ENCODE measurements around the gene ANTXR2. TPM values are rescaled to one million over a fixed set of nuclear protein-coding genes. Genes with fewer than 3 reads are reported as not detected.

ANTXR2 gene
- total and polyA plus RNA-seq, 2 of the 13 experiments (the other 11 are each of a cell fraction or from before 2014, with no cell fraction given): 4.6 to 14.5 TPM

DNA sequence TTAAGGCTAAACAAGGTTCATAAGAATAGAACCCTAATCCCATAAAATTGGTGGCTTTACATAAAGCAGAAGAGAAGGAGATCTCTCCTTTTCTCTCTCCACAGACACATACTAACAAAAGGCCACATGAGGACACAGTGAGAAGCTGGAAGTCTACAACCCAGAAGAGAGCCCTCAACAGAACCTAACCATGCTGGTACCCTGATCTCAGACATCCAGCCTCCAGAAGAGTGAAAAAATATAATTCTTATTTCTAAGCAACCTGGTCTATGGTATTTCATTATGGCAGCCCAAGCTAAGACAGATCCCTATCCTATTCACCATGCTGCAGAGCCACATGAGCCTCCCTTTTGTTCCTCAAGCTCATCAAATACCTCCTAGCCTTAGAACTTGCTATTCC, 195.5 kb downstream of the ANTXR2 start:
- intact Hi-C loops (cut with micrococcal nuclease; ENCODE audit: unreplicated experiment) (no loop called here), in situ Hi-C loops (cut with HindIII; ENCODE audit: extremely low pct_ligation_motif_present, low pct_unique_long_range_greater_than_20kb) (no loop called here)
- H3K9me3 ChIP-seq (ENCODE audit: low read length): no peaks in the 10 kb centered on the region
- H3K4me2 ChIP-seq (ENCODE audit: low read depth, low read length): no peak overlapping the region
- ChIA-PET POLR2A (no interaction called here), CTCF (ENCODE audit: low intra/inter-chr PET ratio, low total read pairs) (no interaction called here)
- H3K27me3 ChIP-seq (ENCODE audit: control insufficient read depth in 1 of 2, insufficient read depth in 2 of 2, low read length in 2 of 2): no peaks in the 10 kb centered on the region; a peak in 1 of 5 replicates
- DNase-seq (ENCODE audit: low spot score) (no peak), FAIRE-seq (no peak), ATAC-seq (no peak)
- BruUV-seq (replicated peaks): no TSS peak
- no peak overlapping the region for H3K9ac ChIP-seq (ENCODE audit: insufficient read depth, low read depth, low read length)
- no peaks in the 10 kb centered on the region for H3K4me1 ChIP-seq (ENCODE audit: insufficient read depth, low read length)
- no peaks in the 10 kb centered on the region for H3K79me2 ChIP-seq (ENCODE audit: insufficient read depth, low read length)
- H4K20me1 ChIP-seq (ENCODE audit: insufficient read depth, low read length): no peaks in the 10 kb centered on the region
- H3K4me3 ChIP-seq (replicated peaks in 1 of 3; ENCODE audit: insufficient read depth in 1 of 3, low read depth in 2 of 3, low read length in 3 of 3): no peak overlapping the region
- no peaks in the 10 kb centered on the region for H3K36me3 ChIP-seq (replicated peaks in 1 of 2; ENCODE audit: control insufficient read depth in 1 of 2, insufficient read depth in 2 of 2, low read length in 2 of 2)
- TF ChIP-seq, protein P1, sequence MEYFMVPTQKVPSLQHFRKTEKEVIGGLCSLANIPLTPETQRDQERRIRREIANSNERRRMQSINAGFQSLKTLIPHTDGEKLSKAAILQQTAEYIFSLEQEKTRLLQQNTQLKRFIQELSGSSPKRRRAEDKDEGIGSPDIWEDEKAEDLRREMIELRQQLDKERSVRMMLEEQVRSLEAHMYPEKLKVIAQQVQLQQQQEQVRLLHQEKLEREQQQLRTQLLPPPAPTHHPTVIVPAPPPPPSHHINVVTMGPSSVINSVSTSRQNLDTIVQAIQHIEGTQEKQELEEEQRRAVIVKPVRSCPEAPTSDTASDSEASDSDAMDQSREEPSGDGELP (IDR thresholded peaks at IDR 0.05; ENCODE audit: borderline replicate concordance, low read depth): no peak
- no peak for TF ChIP-seq XRCC5 (optimal IDR thresholded peaks at IDR 0.05; ENCODE audit: low read length)
- TF ChIP-seq, protein P2, sequence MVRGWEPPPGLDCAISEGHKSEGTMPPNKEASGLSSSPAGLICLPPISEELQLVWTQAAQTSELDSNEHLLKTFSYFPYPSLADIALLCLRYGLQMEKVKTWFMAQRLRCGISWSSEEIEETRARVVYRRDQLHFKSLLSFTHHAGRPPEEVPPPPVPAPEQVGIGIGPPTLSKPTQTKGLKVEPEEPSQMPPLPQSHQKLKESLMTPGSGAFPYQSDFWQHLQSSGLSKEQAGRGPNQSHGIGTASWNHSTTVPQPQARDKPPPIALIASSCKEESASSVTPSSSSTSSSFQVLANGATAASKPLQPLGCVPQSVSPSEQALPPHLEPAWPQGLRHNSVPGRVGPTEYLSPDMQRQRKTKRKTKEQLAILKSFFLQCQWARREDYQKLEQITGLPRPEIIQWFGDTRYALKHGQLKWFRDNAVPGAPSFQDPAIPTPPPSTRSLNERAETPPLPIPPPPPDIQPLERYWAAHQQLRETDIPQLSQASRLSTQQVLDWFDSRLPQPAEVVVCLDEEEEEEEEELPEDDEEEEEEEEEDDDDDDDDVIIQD (CRISPR knock-in tag; IDR thresholded peaks at IDR 0.05; ENCODE audit: low read depth): no peak
- TF ChIP-seq ZNF432 (CRISPR knock-in tag; IDR thresholded peaks at IDR 0.05; ENCODE audit: borderline replicate concordance): no peak
- TF ChIP-seq HMGA1 (CRISPR knock-in tag; conservative IDR thresholded peaks at IDR 0.05): no peak
- TF ChIP-seq RXRB (CRISPR knock-in tag; IDR thresholded peaks at IDR 0.05; ENCODE audit: borderline replicate concordance): no peak
- no peak for TF ChIP-seq SCMH1 (CRISPR knock-in tag; IDR thresholded peaks at IDR 0.05; ENCODE audit: borderline replicate concordance)
- TF ChIP-seq SAP130 (CRISPR knock-in tag; IDR thresholded peaks at IDR 0.05; ENCODE audit: low read depth): no peak
- TF ChIP-seq, protein P3, sequence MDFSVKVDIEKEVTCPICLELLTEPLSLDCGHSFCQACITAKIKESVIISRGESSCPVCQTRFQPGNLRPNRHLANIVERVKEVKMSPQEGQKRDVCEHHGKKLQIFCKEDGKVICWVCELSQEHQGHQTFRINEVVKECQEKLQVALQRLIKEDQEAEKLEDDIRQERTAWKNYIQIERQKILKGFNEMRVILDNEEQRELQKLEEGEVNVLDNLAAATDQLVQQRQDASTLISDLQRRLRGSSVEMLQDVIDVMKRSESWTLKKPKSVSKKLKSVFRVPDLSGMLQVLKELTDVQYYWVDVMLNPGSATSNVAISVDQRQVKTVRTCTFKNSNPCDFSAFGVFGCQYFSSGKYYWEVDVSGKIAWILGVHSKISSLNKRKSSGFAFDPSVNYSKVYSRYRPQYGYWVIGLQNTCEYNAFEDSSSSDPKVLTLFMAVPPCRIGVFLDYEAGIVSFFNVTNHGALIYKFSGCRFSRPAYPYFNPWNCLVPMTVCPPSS (IDR thresholded peaks at IDR 0.05): no peak
- TF ChIP-seq ZNF292 (CRISPR knock-in tag; IDR thresholded peaks at IDR 0.05; ENCODE audit: borderline replicate concordance, low read depth): no peak
- TF ChIP-seq SMAD1 (CRISPR knock-in tag; IDR thresholded peaks at IDR 0.05; ENCODE audit: borderline replicate concordance, low read depth): no peak
- TF ChIP-seq ZNF644 (CRISPR knock-in tag; IDR thresholded peaks at IDR 0.05; ENCODE audit: low read depth): no peak
- TF ChIP-seq, protein P4, sequence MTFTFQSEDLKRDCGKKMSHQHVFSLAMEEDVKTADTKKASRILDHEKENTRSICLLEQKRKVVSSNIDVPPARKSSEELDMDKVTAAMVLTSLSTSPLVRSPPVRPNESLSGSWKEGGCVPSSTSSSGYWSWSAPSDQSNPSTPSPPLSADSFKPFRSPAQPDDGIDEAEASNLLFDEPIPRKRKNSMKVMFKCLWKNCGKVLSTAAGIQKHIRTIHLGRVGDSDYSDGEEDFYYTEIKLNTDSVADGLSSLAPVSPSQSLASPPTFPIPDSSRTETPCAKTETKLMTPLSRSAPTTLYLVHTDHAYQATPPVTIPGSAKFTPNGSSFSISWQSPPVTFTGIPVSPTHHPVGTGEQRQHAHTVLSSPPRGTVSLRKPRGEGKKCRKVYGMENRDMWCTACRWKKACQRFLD (CRISPR knock-in tag; IDR thresholded peaks at IDR 0.05; ENCODE audit: borderline replicate concordance): no peak
- TF ChIP-seq DNMT3B (CRISPR knock-in tag; conservative IDR thresholded peaks at IDR 0.05): no peak
- TF ChIP-seq ZNF20 (CRISPR knock-in tag; IDR thresholded peaks at IDR 0.05): no peak
- no peak for TF ChIP-seq CBFB (CRISPR knock-in tag; IDR thresholded peaks at IDR 0.05)
- H3K27ac ChIP-seq (ENCODE audit: extremely low read length, insufficient read depth, low read length): no peak overlapping the region
- no peak overlapping the region for H2AFZ ChIP-seq (ENCODE audit: low read length)

All from HepG2 (cell line).